K562 (cell line): Measurements from ENCODE around the gene CHDH. TPM values are rescaled to one million over a fixed set of nuclear protein-coding genes. Genes with fewer than 3 reads are reported as not detected.

Experiments used
- ATAC-seq: fragments of 200-7000 bp; cut with Tn5 transposase; 3 replicates; pipeline ENCODE4 v1.9.1; 2020; ENCODE audit warnings: moderate library complexity
- BruUV-seq: library from RNA; stranded (reverse); fragments of 400-500 nt; replicated peaks from 2 replicates; lab custom pipeline; 2021; lab: Mats Ljungman, UMichigan
- CTCF ChIA-PET: fragments of 300-600 bp; formaldehyde crosslinking; extraction: SDS; loops from one replicate; lab custom pipeline; 2021; ENCODE audit warnings: low intra/inter-chr PET ratio; lab: Yijun Ruan, JAX
- POLR2A ChIA-PET: fragments of 300-600, 350-650 bp; sonication (Branson Sonifier 250); formaldehyde crosslinking; extraction: SDS; loops from one replicate; lab custom pipeline; 2021; ENCODE audit warnings: antibody characterized with exemption, inconsistent platforms; lab: Yijun Ruan, JAX
- DNase-seq, 4 experiments: peaks; one replicate each; pipeline versions ENCODE4 v3.0.0 to v3.0.0-alpha.2; 2011 to 2018; ENCODE audit warnings: low spot score in 3 of 4, mixed read lengths in 3 of 4; ENCODE audit errors: extremely low read depth in 1 of 4
- FAIRE-seq: peaks from 2 replicates; lab custom pipeline; 2011; peaks lifted over from hg19 to GRCh38; lab: Jason Lieb, UNC
- H2AFZ ChIP-seq: 2 replicates; pipeline ENCODE4 v1.6.0; 2011; ENCODE audit warnings: low read depth, low read length, control low read depth, inconsistent platforms
- H3K27ac ChIP-seq: fragments of 200-600 bp; 3 replicates; pipeline ENCODE4 v1.8.0; 2011; ENCODE audit warnings: low read depth, mild to moderate bottlenecking, control low read depth, inconsistent platforms, low read length, moderate library complexity, mixed read lengths; ENCODE audit errors: extremely low read depth
- H3K27me3 ChIP-seq, 2 experiments: fragments of 300-600 bp in 1 of 2; 2 replicates in 1 of 2; 3 replicates in 1 of 2; pipeline versions ENCODE4 v1.6.0 to v1.8.0; 2011; ENCODE audit warnings: inconsistent platforms in 2 of 2, low read length in 2 of 2, mild to moderate bottlenecking in 1 of 2, mixed read lengths in 1 of 2, moderate library complexity in 1 of 2; ENCODE audit not compliant: control insufficient read depth in 2 of 2, insufficient read depth in 2 of 2
- H3K36me3 ChIP-seq: fragments of 300-600 bp; 3 replicates; pipeline ENCODE4 v1.8.0; 2011; ENCODE audit warnings: mild to moderate bottlenecking, low read length, inconsistent platforms; ENCODE audit not compliant: control insufficient read depth, insufficient read depth
- H3K4me1 ChIP-seq, 2 experiments: fragments of 200-600 bp in 1 of 2; replicated peaks in 1 of 2; 2 replicates in 1 of 2; 3 replicates in 1 of 2; pipeline versions ENCODE4 v1.5.1 to v1.8.0; 2011; ENCODE audit warnings: inconsistent platforms in 2 of 2, low read length in 2 of 2, mild to moderate bottlenecking in 1 of 2, mixed read lengths in 1 of 2, moderate library complexity in 1 of 2; ENCODE audit not compliant: control insufficient read depth in 2 of 2, insufficient read depth in 2 of 2
- H3K4me2 ChIP-seq: 2 replicates; pipeline ENCODE4 v1.6.1; 2011; ENCODE audit warnings: low read length, control low read depth, inconsistent platforms, mixed read lengths; ENCODE audit not compliant: insufficient read depth
- H3K4me3 ChIP-seq: fragments of 200-600 bp; sonication (generic), shearing (Covaris generic); 2 replicates; pipeline ENCODE4 v1.5.1; 2016; ENCODE audit warnings: control low read depth, inconsistent platforms
- H3K79me2 ChIP-seq: fragments of 200-600 bp; 3 replicates; pipeline ENCODE4 v1.8.0; 2011; ENCODE audit warnings: low read length, inconsistent platforms; ENCODE audit not compliant: control insufficient read depth, insufficient read depth
- H3K9ac ChIP-seq, 2 experiments: 2 replicates each; pipeline versions ENCODE4 v1.6.0 to v1.6.1; 2011; ENCODE audit warnings: low read depth in 2 of 2, low read length in 2 of 2, control low read depth in 1 of 2, inconsistent platforms in 1 of 2, mild to moderate bottlenecking in 1 of 2, mixed read lengths in 1 of 2; ENCODE audit not compliant: insufficient read depth in 1 of 2
- H3K9me1 ChIP-seq: one replicate; pipeline ENCODE4 v1.6.0; 2011; ENCODE audit warnings: inconsistent platforms, mild to moderate bottlenecking, low read length, moderate library complexity; ENCODE audit not compliant: control insufficient read depth, insufficient read depth
- H3K9me3 ChIP-seq: replicated peaks from 2 replicates; pipeline ENCODE4 v1.5.1; 2011; ENCODE audit warnings: low read depth, low read length, inconsistent platforms; ENCODE audit not compliant: control insufficient read depth, insufficient read depth
- H4K20me1 ChIP-seq: replicated peaks from 2 replicates; pipeline ENCODE4 v1.6.1; 2011; ENCODE audit warnings: low read length, inconsistent platforms, mixed read lengths; ENCODE audit not compliant: control insufficient read depth, insufficient read depth
- CBX3 ChIP-seq, 2 experiments: IDR thresholded peaks; 1 replicate in 1 of 2; 2 replicates in 1 of 2; pipeline ENCODE4 v1.6.1; 2012; ENCODE audit warnings: inconsistent platforms in 2 of 2, low read length in 2 of 2, borderline replicate concordance in 1 of 2, control low read depth in 1 of 2
- CHCHD3 ChIP-seq: fragments of 250-450 bp; sonication (Bioruptor Pico); IDR thresholded peaks from 2 replicates; pipeline ENCODE4 v2.1.2; 2022; ENCODE audit warnings: mild to moderate bottlenecking
- E2F1 ChIP-seq: sonication (generic); formaldehyde crosslinking; IDR thresholded peaks from 2 replicates; pipeline ENCODE4 v1.8.1; 2023; ENCODE audit warnings: mild to moderate bottlenecking, missing genetic modification reagents, moderate library complexity
- ESRRA ChIP-seq: fragments of 450-650 bp; IDR thresholded peaks from 2 replicates; pipeline ENCODE4 v1.6.1; 2014; ENCODE audit warnings: low read depth, mild to moderate bottlenecking, moderate library complexity, borderline replicate concordance
- GATA2 ChIP-seq: sonication (generic); formaldehyde crosslinking; IDR thresholded peaks from 2 replicates; pipeline ENCODE4 v1.4.0; 2020; ENCODE audit warnings: mild to moderate bottlenecking, missing genetic modification reagents
- HDAC1 ChIP-seq, 2 experiments: fragments of 450-650 bp; IDR thresholded peaks; 2 replicates each; pipeline ENCODE4 v1.6.1; 2016 to 2017; ENCODE audit warnings: inconsistent platforms in 1 of 2, mild to moderate bottlenecking in 1 of 2, moderate library complexity in 1 of 2
- ID3 ChIP-seq, 2 experiments: fragments of 250-450 bp in 1 of 2; fragments of 450-650 bp in 1 of 2; sonication (Bioruptor Pico) in 1 of 2; IDR thresholded peaks; 2 replicates each; pipeline versions ENCODE4 v1.6.1 to v1.8.0; 2016 to 2021; ENCODE audit warnings: mild to moderate bottlenecking in 2 of 2, moderate library complexity in 2 of 2, missing compliant biosample characterization in 1 of 2, missing genetic modification characterization in 1 of 2
- MEIS2 ChIP-seq: fragments of 450-650 bp; IDR thresholded peaks from 2 replicates; pipeline ENCODE4 v1.6.1; 2014; ENCODE audit warnings: mild to moderate bottlenecking; ENCODE audit not compliant: partially characterized antibody
- PHTF2 ChIP-seq: fragments of 250-450 bp; sonication (Bioruptor Pico); IDR thresholded peaks from 2 replicates; pipeline ENCODE4 v1.5.0; 2021; ENCODE audit warnings: mild to moderate bottlenecking
- RCOR1 ChIP-seq, 2 experiments: IDR thresholded peaks; 2 replicates each; pipeline ENCODE4 v1.6.1; 2012; ENCODE audit warnings: low read depth in 2 of 2, low read length in 2 of 2, borderline replicate concordance in 1 of 2, improper control_type of control experiment in 1 of 2
- SRSF1 ChIP-seq: fragments of 200-400 bp; formaldehyde crosslinking; IDR thresholded peaks from 2 replicates; pipeline ENCODE4 v1.6.1; 2017; ENCODE audit warnings: mild to moderate bottlenecking, low read depth, low read length, moderate library complexity
- USF1 ChIP-seq: sonication (generic); formaldehyde crosslinking; IDR thresholded peaks from 2 replicates; pipeline ENCODE4 v1.9.0; 2022; ENCODE audit warnings: mild to moderate bottlenecking, missing genetic modification reagents
- ZNF146 ChIP-seq: IDR thresholded peaks from one replicate; pipeline ENCODE4 v1.6.1; 2018; ENCODE audit warnings: missing compliant biosample characterization; ENCODE audit not compliant: unreplicated experiment
- WGBS: fragments of 100-300 bp; shearing (Covaris generic); methylation state at CpG from one replicate; pipeline ENCODE4 v1.1.6; 2016; ENCODE audit warnings: low coverage, mixed read lengths; ENCODE audit not compliant: insufficient coverage; ENCODE audit errors: missing lambda C conversion rate; 5-methylcytosine and 5-hydroxymethylcytosine counted together
- in situ Hi-C: fragments of 300-500 bp; cut with MboI; formaldehyde crosslinking; loops from 4 replicates; pipeline ENCODE4 v1.15.0; 2018; ENCODE audit warnings: inconsistent platforms, mixed read lengths
- intact Hi-C: fragments of 100-400 bp; cut with micrococcal nuclease; formaldehyde crosslinking; loops from 2 replicates; pipeline ENCODE4 v1.14.2; 2022
- polyA plus RNA-seq, 8 experiments: library from polyadenylated mRNA; depleted of rRNA in 4 of 8; stranded (reverse) in 5 of 8; unstranded in 3 of 8; fragments of >200 nt; fragmentation: Nextera tagmentation in 2 of 8; fragmentation: Illumina TruSeq in 1 of 8; extraction: Ambion mirVana in 2 of 8; extraction: Trizol in 1 of 8; gene quantifications; 2 replicates each; pipeline versions ENCODE4 v1.2.1 to v1.2.3, GENCODE V29; 2011 to 2014; ENCODE audit warnings: inconsistent platforms in 1 of 8, missing spikeins in 1 of 8
- total RNA-seq, 7 experiments: library from RNA; depleted of rRNA in 6 of 7; stranded (reverse); fragments of >200 nt in 6 of 7; fragmentation: Illumina TruSeq in 2 of 7; extraction: Trizol in 2 of 7; gene quantifications; 2 replicates each; pipeline versions ENCODE4 v1.2.1 to v1.2.3, GENCODE V29; 2011 to 2021; ENCODE audit warnings: low replicate concordance in 1 of 7

CHDH gene
- total and polyA plus RNA-seq, 9 of the 15 experiments (the other 6 are each of a cell fraction or from before 2014, with no cell fraction given): 0.06 to 1.9 (median 0.46) TPM

DNA sequence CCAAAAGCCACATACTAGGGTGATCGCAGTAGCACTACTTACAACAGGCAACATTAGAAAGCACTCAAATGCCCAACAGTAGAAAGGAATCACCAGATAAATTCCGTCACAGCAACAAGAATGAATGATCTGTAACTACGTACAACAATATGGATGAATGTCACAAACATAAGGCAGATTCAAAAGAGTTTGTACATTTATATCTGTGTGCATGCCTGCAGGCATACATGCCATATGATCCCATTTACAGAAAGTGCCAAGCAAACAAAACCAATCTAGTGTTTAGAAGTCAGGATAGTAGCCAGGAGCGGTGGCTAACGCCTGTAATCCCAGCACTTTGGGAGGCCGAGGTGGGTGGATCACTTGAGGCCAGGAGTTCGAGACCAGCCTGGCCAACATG, 3.7 kb upstream of the CHDH start:
- Histone ChIP-seq H3K9me3 (no peaks in the 10 kb centered on the region), H4K20me1 (no peaks in the 10 kb centered on the region), H2AFZ (no peak overlapping the region), H3K4me3 (no peak overlapping the region), H3K4me2 (no peak overlapping the region), H3K4me1 (peaks cover 0 to 13% of the 10 kb centered on the region in 2 experiments; a peak in 2 of 5 replicates), H3K27me3 (peaks cover 0 to 27% of the 10 kb centered on the region in 2 experiments; a peak in 3 of 5 replicates), H3K9ac (no peak overlapping the region), H3K79me2 (no peaks in the 10 kb centered on the region), H3K9me1 (no peaks in the 10 kb centered on the region), H3K36me3 (no peaks in the 10 kb centered on the region), H3K27ac (no peak overlapping the region)
- WGBS: 22% methylated on average over 7 of the region's 7 CpGs
- BruUV-seq: no TSS peak
- no peak for DNase-seq
- no peak for FAIRE-seq
- ATAC-seq: no peak
- CTCF ChIA-PET: no interaction called here
- TF ChIP-seq E2F1 (no peak), USF1 (CRISPR knock-in tag) (no peak), MEIS2 (no peak), CBX3 (IDR thresholded peaks at IDR 0.05; ENCODE audit: borderline replicate concordance in 1 of 2, low read length in 2 of 2) (no peak), ESRRA (no peak), ID3 (CRISPR knock-in tag; IDR thresholded peaks at IDR 0.05) (no peak), ID3 (tag; IDR thresholded peaks at IDR 0.05) (no peak), RCOR1 (IDR thresholded peaks at IDR 0.05; ENCODE audit: borderline replicate concordance in 1 of 2, low read depth in 2 of 2, low read length in 2 of 2) (no peak), SRSF1 (no peak), CHCHD3 (no peak), HDAC1 (IDR thresholded peaks at IDR 0.05) (no peak), GATA2 (CRISPR knock-in tag) (no peak), ZNF146 (CRISPR knock-in tag) (no peak), PHTF2 (CRISPR knock-in tag) (no peak)
- intact Hi-C loops (no loop called here), in situ Hi-C loops (no loop called here)
- POLR2A ChIA-PET: no interaction called here
